ENCODE results near the gene RASSF8. TPM values are rescaled to one million over a fixed set of nuclear protein-coding genes. Genes with fewer than 3 reads are reported as not detected.

Gene RASSF8
- total and polyA plus RNA-seq, 8 donors = 3.7 to 66.8 (median 10.5) TPM

DNA sequence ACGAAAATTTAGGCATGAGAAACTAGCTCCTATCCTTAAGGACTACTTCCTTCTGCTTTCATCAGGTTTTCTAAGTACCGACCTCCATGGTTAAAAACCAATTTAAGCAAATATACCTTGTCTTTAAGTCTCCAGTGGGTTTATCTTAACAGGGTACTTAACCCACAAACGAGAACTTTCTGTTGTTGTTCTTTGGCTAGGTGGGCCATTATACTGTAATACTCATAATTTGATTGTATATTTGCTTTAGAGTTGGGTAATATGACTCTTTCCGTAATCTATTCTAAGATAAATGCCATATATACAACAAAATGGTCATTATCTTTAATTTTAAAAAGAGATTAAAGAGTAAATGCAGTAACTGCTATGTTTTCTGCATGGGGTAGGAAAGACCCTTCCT lies 21.6 kb downstream of the RASSF8 start:
- Histone ChIP-seq H3K4me3 (no peak overlapping the region), H3K9me3 (no peaks in the 10 kb centered on the region), H3K36me3 (no peaks in the 10 kb centered on the region), H3K4me1 (peaks cover 0 to 77% (median 17%) of the 10 kb centered on the region in 4 donors), H3K27me3 (no peaks in the 10 kb centered on the region), H3K27ac (no peak overlapping the region)
- intact Hi-C loops (cut with DNase I; ENCODE audit: low total_unique reads) = no loop called here
- no peak for DNase-seq
- 48 to 78% (median 66%) methylated on average over 4 of the region's 4 CpGs for WGBS, 5 donors
- no peak for TF ChIP-seq POLR2A (IDR thresholded peaks at IDR 0.05)
- TF ChIP-seq POLR2AphosphoS5 (IDR thresholded peaks at IDR 0.05) = no peak
- no peak for TF ChIP-seq EP300 (IDR thresholded peaks at IDR 0.05)
- TF ChIP-seq, protein P1, sequence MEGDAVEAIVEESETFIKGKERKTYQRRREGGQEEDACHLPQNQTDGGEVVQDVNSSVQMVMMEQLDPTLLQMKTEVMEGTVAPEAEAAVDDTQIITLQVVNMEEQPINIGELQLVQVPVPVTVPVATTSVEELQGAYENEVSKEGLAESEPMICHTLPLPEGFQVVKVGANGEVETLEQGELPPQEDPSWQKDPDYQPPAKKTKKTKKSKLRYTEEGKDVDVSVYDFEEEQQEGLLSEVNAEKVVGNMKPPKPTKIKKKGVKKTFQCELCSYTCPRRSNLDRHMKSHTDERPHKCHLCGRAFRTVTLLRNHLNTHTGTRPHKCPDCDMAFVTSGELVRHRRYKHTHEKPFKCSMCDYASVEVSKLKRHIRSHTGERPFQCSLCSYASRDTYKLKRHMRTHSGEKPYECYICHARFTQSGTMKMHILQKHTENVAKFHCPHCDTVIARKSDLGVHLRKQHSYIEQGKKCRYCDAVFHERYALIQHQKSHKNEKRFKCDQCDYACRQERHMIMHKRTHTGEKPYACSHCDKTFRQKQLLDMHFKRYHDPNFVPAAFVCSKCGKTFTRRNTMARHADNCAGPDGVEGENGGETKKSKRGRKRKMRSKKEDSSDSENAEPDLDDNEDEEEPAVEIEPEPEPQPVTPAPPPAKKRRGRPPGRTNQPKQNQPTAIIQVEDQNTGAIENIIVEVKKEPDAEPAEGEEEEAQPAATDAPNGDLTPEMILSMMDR (IDR thresholded peaks at IDR 0.05) = no peak

DNA sequence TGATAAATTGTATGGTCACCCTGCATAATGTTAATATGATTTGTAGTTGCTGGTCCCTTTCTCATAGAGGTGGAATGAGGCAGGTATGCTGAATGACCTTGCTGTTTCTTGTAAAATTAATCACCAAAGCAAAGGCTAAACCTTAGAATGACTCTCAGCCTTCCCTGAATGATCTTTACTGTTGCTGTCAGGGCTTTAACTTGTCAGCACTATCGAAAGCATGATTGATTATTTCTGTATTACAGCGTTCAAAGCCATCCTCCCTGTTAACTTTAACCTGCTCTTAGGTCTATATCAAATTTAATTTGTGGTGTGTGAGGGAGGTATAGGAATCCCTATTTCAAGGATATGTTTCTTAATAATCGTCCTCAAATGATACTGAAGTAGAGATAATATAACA lies 23.1 kb downstream of the RASSF8 start:
- TF ChIP-seq EP300 (IDR thresholded peaks at IDR 0.05) (no peak), POLR2A (IDR thresholded peaks at IDR 0.05) (no peak), POLR2AphosphoS5 (IDR thresholded peaks at IDR 0.05) (no peak)
- TF ChIP-seq, protein P1 (IDR thresholded peaks at IDR 0.05) = no peak
- 57 to 69% (median 66%) methylated on average over 3 of the region's 3 CpGs for WGBS, 5 donors
- Histone ChIP-seq H3K4me3 (no peak overlapping the region), H3K4me1 (peaks cover 0 to 77% (median 18%) of the 10 kb centered on the region in 4 donors), H3K27me3 (no peaks in the 10 kb centered on the region), H3K27ac (peak overlapping the region in 1 of 5 donors; percentile 15), H3K9me3 (no peaks in the 10 kb centered on the region), H3K36me3 (no peaks in the 10 kb centered on the region)
- intact Hi-C loops (cut with DNase I; ENCODE audit: low total_unique reads) = no loop called here
- DNase-seq = no peak

DNA sequence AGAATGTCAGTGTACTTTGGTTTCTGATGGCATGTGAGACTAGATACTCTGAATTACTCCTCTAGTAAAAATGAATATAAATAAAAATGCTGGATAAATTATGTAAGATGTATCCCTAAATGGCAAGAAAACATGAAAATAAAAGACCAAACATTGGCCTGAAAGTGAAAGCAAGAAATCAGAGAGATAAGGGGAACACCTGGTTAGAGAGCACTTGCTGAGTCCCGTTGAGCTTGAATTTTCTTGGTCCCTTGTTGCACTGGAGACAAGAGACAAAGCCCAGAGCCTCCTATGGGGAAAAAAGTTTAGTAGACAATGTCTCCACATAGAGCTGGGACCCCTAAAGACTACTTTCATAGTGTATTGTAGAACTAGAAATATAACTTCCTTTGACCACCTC lies 23.9 kb downstream of the RASSF8 start:
- H3K9me3 ChIP-seq = no peaks in the 10 kb centered on the region
- DNase-seq = no peak
- H3K27me3 ChIP-seq = no peaks in the 10 kb centered on the region
- H3K4me1 ChIP-seq = peaks cover 0 to 81% (median 21%) of the 10 kb centered on the region in 4 donors
- peak overlapping the region in 1 of 5 donors; percentile 31 for H3K27ac ChIP-seq
- whole genome bisulfite sequencing, 5 donors = 0% methylated on average over 1 of the region's 1 CpG
- no peaks in the 10 kb centered on the region for H3K36me3 ChIP-seq
- intact Hi-C loops (cut with DNase I; ENCODE audit: low total_unique reads) = no loop called here
- TF ChIP-seq, protein P1 (IDR thresholded peaks at IDR 0.05) = no peak
- TF ChIP-seq EP300 (IDR thresholded peaks at IDR 0.05) (no peak), POLR2A (IDR thresholded peaks at IDR 0.05) (no peak), POLR2AphosphoS5 (IDR thresholded peaks at IDR 0.05) (no peak)
- no peak overlapping the region for H3K4me3 ChIP-seq

DNA sequence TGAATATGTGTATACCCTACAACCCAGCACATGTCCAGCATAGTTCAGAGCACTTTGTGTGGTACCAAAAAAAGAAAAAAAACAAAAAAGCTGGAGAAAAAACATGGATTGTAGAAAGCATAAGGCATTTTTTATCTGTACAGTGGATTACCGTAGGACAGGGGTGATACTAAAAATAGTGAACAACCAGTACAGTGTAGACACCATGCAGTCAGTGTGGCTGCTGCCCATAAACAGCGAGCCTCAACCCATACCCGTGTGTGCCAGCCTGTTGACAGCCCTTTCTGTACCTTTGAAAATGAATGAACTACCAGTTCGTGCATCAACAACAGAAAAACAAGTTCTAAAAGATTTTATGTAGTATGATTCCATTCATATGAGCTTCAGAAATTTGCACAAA lies 25.1 kb downstream of the RASSF8 start:
- Histone ChIP-seq H3K9me3 (no peaks in the 10 kb centered on the region), H3K27me3 (no peaks in the 10 kb centered on the region), H3K4me1 (peaks cover 0 to 76% (median 24%) of the 10 kb centered on the region in 4 donors), H3K27ac (peak overlapping the region in 1 of 5 donors; percentile 36), H3K4me3 (no peak overlapping the region), H3K36me3 (no peaks in the 10 kb centered on the region)
- WGBS, 5 donors = 82 to 90% (median 87%) methylated on average over 4 of the region's 4 CpGs
- DNase-seq = no peak
- TF ChIP-seq POLR2A (IDR thresholded peaks at IDR 0.05) = no peak
- TF ChIP-seq, protein P1 (IDR thresholded peaks at IDR 0.05) = no peak
- no peak for TF ChIP-seq POLR2AphosphoS5 (IDR thresholded peaks at IDR 0.05)
- intact Hi-C loops (cut with DNase I; ENCODE audit: low total_unique reads) = no loop called here
